DMS 273 treated with DMSO at 0.1 percent for 48 hours (cell line): ENCODE measurements around the gene PDXK.
A peak's percentile ranks its signal among the peaks of the same experiment; 100 is the strongest.

ENCODE experiments used
- DNase-seq: peaks from one replicate; lab custom pipeline; 2025; lab: John Stamatoyannopoulos, UW

Gene PDXK

GRCh38 chr21:43782431-43783097 is 63.6 kb downstream of the PDXK start:
- DNase-seq = no peak

GRCh38 chr21:43783098-43783700 is 64.3 kb downstream of the PDXK start:
- no peak for DNase-seq

DNA sequence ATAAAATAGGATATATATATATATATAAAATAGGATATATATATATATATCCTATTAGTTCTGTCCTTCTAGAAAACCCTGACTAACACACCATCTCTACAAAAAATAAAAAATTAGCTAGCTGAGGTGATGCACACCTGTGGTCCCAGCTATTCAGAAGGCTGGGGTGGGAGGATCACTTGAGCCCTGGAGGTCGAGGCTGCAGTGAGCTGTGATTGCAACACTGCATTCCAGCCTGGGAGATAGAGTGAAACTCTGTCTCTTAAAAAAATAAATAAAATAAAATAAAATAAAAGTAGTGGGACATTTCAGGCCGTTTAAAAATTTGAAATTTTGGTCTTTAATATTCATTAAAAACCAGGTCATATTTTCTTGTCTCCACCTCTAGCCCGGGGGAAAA is 66.2 kb downstream of the PDXK start:
- DNase-seq = no peak

GRCh38 chr21:43786300-43786806 is 67.4 kb downstream of the PDXK start:
- DNase-seq = no peak

DNA sequence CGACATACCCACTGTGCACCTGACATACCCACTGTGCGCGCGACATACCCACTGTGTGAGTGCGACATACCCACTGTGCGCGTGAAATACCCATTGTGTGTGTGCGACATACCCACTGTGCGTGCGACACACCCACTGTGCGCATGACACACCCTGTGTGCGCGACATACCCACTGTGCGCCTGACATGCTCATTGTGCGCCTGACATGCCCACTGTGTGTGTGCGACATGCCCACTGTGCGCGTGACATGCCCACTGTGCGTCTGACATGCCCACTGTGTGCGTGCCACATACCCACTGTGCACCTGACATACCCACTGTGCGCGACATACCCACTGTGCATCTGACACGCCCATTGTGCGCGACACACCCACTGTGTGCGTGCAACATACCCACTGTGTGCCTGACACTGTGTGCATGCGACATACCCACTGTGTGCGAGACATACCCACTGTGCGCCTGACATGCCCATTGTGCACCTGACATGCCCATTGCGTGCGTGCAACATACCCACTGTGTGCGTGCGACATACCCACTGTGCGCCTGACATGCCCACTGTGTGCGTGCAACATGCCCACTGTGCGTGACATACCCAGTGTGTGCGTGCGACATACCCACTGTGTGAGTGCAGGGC is 68.0 kb downstream of the PDXK start:
- DNase-seq = no peak

DNA sequence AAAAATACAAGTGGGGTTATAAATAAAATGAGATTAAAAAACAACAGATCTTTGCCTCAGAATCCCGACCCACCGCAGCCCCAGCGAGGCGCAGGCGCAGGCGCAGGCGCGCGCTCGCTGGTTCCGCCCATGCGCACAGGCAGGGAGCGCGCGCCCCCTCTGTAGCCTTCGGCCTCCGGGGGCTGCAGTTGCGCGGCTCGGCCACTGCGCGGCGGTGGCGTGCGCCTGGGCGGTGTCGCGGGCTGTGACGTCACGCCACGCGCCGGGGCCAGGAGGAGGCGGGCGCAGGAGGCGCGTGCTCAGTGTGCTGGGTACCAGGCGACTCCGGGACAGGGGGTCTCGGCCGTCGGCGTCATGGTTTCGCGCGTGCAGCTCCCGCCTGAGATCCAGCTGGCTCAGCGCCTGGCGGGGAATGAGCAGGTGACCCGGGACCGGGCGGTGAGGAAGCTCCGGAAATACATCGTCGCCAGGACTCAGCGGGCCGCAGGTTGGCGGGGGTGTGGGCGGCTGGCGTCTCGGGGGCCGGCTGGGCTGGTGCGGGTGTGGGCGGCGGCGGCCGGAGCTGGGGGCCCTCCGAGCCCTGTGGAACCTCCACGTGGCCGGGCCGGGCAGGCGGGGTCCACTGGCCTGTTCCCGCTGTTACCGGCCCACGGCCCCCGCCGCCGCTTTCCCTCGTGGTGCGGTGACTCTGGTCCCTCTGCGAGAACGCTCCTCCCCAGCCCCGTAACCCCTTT is 70.5 kb downstream of the PDXK start, which contains the start of gene RRP1:
Gene RRP1, plus strand, starts transcription at position 302 of the 734 bp plus-strand sequence. Its CDS starts 53 bp downstream, at position 355.
- peak; percentile 60 for DNase-seq

DNA sequence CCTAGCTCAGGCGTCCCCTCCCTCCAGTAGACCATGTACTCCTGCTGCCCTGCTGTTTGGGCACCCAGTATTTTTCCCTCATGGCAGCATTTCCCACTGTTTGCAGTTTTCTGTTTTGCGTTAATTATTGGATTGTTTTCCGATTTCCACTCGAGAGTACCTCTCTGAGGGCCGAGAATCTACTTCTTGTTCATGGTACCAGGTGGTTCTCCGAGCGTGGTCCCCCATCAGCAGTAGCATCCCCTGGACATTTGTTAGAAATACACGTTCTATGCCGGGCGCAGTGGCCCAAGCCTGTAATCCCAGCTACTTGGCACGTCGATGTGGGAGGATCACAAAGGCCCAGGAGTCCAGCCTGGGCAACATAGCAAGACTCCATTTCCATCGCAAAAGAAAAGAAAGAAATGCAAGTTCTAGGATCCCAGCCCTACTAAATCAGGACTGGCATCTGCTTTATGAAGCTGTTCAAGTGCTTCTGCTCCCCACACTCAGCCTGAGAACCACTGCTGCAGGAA is 71.1 kb downstream of the PDXK start:
- no peak for DNase-seq

DNA sequence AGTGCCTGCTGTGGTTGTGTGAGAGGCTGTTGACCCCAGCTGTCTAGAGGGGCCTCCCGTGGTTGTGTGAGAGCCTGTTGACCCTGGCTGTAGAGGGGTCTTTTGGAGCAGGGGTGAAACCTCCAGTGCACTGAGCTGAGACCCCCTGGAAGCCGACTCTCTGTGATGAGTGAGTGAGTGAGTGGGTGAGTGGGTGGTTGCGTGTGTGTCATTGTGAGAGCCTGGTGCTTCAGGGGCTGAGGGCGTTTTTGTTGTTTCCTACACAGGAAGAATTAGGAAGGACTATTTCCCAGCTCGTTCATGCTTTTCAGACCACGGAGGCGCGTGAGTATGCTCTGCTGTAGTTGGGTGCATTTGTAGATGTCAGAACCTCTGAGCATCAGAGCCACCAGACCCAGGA is 73.5 kb downstream of the PDXK start:
- no peak for DNase-seq

DNA sequence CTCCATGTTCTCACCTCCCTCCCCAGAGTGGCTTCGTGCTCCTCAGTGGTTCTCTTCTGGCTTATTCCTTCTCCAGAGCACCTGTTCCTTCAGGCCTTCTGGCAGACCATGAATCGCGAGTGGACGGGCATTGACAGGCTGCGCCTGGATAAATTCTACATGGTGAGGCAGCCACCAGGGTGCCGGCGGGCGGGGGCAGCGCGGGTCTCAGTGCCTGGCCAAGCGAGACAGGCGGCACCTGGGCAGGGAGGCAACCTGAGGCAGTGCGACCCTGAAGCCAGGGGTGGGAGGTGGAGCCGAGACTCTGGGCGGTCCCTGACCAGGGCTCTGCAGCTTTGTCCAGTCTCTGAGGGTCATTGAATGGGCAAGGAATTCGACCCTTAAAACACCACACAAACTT is 74.3 kb downstream of the PDXK start:
- DNase-seq = no peak

- DNase-seq = no peak
These were observed 75.4 kb downstream of the PDXK start for GRCh38 chr21:43794311-43794710.

- DNase-seq = no peak
These were observed 75.9 kb downstream of the PDXK start for GRCh38 chr21:43794857-43795256.

DNA sequence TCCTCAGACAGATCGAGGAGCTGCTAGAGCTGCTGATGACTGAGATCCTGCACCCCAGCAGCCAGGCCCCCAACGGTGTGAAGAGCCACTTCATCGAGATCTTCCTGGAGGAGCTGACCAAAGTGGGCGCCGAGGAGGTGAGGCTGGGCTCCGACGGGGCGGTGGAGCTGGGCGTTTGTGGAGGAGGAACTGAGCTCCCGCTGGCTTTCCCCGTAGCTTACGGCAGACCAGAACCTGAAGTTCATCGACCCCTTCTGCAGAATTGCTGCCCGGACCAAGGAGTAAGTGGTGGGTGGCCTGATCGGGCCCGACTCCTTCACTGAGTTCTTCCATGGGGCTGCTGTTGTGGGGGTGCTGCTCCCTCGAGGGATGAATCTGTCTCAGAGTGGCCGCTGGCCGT is 78.5 kb downstream of the PDXK start:
- DNase-seq = no peak

DNA sequence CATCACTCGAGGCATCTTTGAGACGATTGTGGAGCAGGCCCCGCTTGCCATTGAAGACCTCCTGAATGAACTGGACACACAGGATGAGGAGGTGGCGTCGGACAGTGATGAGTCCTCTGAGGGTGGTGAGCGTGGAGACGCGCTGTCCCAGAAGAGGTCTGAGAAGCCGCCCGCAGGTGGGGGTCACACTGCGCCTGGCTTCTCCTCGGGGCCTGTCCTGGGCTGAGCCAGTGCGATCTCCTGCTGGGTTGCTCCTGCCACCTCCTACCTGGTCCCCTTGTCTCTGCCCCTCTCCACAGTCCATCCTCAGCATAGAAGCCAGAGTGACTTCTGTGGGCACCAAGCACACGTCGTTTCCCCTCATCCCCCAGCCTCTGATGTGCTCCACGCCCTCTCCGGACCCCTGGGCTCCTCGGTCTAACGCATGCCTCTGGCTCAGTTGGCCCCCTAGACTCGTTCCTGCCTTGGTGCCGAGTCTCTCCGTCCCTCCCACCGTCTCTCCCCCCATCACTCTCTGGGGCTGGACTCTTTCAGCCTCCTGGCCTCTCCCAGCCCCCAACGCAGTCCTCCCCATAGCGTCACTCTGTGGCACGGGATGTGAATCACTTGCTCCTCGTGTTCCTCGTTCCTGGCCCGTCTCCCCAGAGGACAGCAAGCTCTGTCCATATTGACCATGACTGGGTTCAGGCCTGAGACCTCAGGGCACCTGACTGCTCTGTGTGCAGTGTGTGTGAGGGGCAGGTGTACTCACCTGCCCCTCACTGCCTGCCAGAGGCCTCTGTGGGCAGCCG is 79.2 kb downstream of the PDXK start:
- no peak for DNase-seq

GRCh38 chr21:43799301-43799840 is 80.4 kb downstream of the PDXK start:
- DNase-seq = no peak

DNA sequence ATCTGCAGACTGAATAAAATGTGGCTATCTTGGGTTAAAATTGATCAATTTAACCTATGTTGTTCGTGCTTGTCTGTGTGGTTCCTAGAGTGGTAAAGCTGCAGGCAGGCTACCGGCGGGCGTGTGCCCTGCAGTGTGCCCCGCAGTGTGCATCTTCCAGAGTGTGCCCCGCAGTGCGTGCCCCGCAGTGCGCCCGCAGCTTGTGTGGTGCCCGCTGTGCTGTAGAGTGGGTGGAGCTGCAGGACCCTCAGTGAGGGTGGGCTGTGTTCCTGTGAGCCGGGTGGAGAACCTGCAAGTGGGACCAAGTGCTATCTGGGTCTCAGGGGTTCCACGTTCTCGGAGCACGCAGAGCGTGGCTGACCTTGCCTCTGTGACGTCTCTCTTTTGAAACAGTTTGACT is 81.2 kb downstream of the PDXK start:
- DNase-seq = no peak

- no peak for DNase-seq
These were observed 81.6 kb downstream of the PDXK start for GRCh38 chr21:43800566-43800965.

DNA sequence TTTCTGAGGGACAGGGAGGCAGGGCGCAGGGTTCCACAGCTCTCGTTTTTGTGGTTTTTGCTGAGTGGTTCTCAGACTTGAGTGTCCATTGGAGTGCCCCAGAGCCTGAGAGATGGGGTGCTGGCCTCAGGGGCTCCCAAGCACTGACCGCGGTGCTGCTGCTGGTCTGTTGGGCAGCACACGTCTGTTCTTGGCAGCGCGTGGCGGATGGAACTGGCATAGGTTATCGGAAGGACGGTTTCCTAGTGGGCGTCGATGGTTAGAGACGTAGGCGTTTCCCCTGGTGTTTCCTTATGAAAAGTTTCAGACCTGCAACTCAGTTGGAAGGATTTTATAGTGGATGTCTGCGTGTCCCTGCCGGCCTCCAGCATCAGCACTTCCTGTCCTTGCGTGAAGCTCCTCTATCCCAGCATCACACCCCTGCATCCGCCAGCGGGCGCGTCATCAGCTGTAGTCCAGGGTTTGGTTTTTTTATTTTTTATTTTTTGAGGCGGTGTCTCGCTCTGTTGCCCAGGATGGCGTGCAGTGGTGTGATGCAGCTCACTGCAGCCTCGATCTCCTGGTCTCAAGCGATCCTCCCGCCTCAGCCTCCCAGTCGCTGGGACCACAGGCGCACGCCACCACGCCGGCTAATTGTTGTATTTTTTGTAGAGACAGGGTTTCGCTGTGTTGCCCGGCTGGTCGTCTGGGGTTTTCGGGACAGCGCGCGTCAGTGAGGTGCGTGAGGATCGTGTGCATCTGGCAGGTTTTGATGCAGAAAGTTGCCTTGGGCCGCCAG is 82.3 kb downstream of the PDXK start:
- DNase-seq = no peak

- DNase-seq = no peak
These were observed 83.9 kb downstream of the PDXK start for GRCh38 chr21:43802713-43803313.

- no peak for DNase-seq
These were observed 84.8 kb downstream of the PDXK start for GRCh38 chr21:43803558-43804300.
